Epithelial cell of proximal tubule (primary cell): ENCODE measurements around the gene TMC5. TPM values are rescaled to one million over a fixed set of nuclear protein-coding genes. Genes with fewer than 3 reads are reported as not detected.

Experiments
- DNase-seq: peaks from one replicate; pipeline ENCODE4 v3.0.0-alpha.2; 2011; ENCODE audit warnings: low read depth
- H3K4me3 ChIP-seq: 2 replicates; pipeline ENCODE4 v1.5.1; 2011; ENCODE audit warnings: low read depth, mild to moderate bottlenecking, low read length
- CTCF ChIP-seq: conservative IDR thresholded peaks from 2 replicates; pipeline ENCODE4 v1.5.1; 2012; ENCODE audit warnings: low read depth, mild to moderate bottlenecking, low read length
- total RNA-seq: library from RNA; depleted of rRNA; stranded (reverse); fragments of >200 nt; gene quantifications from 2 replicates; pipeline ENCODE4 v1.2.3, GENCODE V29; 2015

Gene TMC5
- total RNA-seq, 1 donor from 2014 or later = 0.35 TPM

GRCh38 chr16:19488213-19488640 lies 70.5 kb downstream of the TMC5 start:
- H3K4me3 ChIP-seq = no peak overlapping the region
- DNase-seq = no peak
- no peak for TF ChIP-seq CTCF

- no peak for TF ChIP-seq CTCF
- H3K4me3 ChIP-seq = no peak overlapping the region
- DNase-seq = no peak
These were observed 72.9 kb downstream of the TMC5 start for GRCh38 chr16:19490619-19491018.

- no peak for DNase-seq
- no peak overlapping the region for H3K4me3 ChIP-seq
- no peak for TF ChIP-seq CTCF
These were observed 79.5 kb downstream of the TMC5 start for GRCh38 chr16:19497176-19497575.

GRCh38 chr16:19499006-19499405 lies 81.3 kb downstream of the TMC5 start:
- no peak for DNase-seq
- TF ChIP-seq CTCF = no peak

GRCh38 chr16:19499481-19499880 lies 81.8 kb downstream of the TMC5 start:
- TF ChIP-seq CTCF = no peak
- no peak overlapping the region for H3K4me3 ChIP-seq
- DNase-seq = no peak

More at GRCh38 chr16:19499006-19499405, 81.3 kb downstream of the TMC5 start:
- H3K4me3 ChIP-seq = no peak overlapping the region

- H3K4me3 ChIP-seq = no peak overlapping the region
- TF ChIP-seq CTCF = peak; percentile 89
- no peak for DNase-seq
These were observed 84.9 kb downstream of the TMC5 start for GRCh38 chr16:19502395-19503131.
